ENCODE data around the gene OR51V1. TPM values are rescaled to one million over a fixed set of nuclear protein-coding genes. Genes with fewer than 3 reads are reported as not detected.

Gene OR51V1
- total RNA-seq, 1 experiment from 2014 or later, result not detected

GRCh38 chr11:5203366-5203765, 2.9 kb upstream of the OR51V1 start:
- ATAC-seq (no peak), DNase-seq (no peak)
- H3K9me2 ChIP-seq (replicated peaks; ENCODE audit: low read length), result no peaks in the 10 kb centered on the region
- no peaks in the 10 kb centered on the region for H3K79me2 ChIP-seq (ENCODE audit: low read length)
- no peak overlapping the region for H2AFZ ChIP-seq (ENCODE audit: low read length)
- H3K4me2 ChIP-seq (ENCODE audit: low read length), result no peak overlapping the region
- no peaks in the 10 kb centered on the region for H3K27me3 ChIP-seq (ENCODE audit: low read length)
- no peak overlapping the region for H3K4me3 ChIP-seq (ENCODE audit: low read length)
- TF ChIP-seq EZH2phosphoT487 (IDR thresholded peaks at IDR 0.05; ENCODE audit: borderline replicate concordance, low read length) (no peak), EZH2 (IDR thresholded peaks at IDR 0.05; ENCODE audit: low read length, unreplicated experiment) (no peak), CTCF (conservative IDR thresholded peaks at IDR 0.05; ENCODE audit: low read depth, low read length) (no peak)
- POLR2A ChIA-PET (ENCODE audit: unreplicated experiment), result no interaction called here
- no peaks in the 10 kb centered on the region for H3K9me3 ChIP-seq (ENCODE audit: low read length)
- no peaks in the 10 kb centered on the region for H3K36me3 ChIP-seq (ENCODE audit: low read depth, low read length)
- no peaks in the 10 kb centered on the region for H3K4me1 ChIP-seq (ENCODE audit: insufficient read depth, low read length)
- H3K9ac ChIP-seq (ENCODE audit: low read length), result no peak overlapping the region
- H3K27ac ChIP-seq (ENCODE audit: low read length), result no peak overlapping the region
- H3F3A ChIP-seq (ENCODE audit: low read length, unreplicated experiment), result no peaks in the 10 kb centered on the region
- intact Hi-C loops (cut with micrococcal nuclease), result loop anchor here (10.0 kb wide), 1 partner anchor 601 kb away; the partner anchor contains the start of gene OR52N2
- H4K20me1 ChIP-seq (ENCODE audit: low read length), result no peaks in the 10 kb centered on the region
- BruUV-seq (replicated peaks), result no TSS peak
- CTCF ChIA-PET, result no interaction called here

- H3K4me2 ChIP-seq (ENCODE audit: low read length), result no peak overlapping the region
- no peaks in the 10 kb centered on the region for H4K20me1 ChIP-seq (ENCODE audit: low read length)
- intact Hi-C loops (cut with micrococcal nuclease), result no loop called here
- no peak overlapping the region for H3K4me3 ChIP-seq (ENCODE audit: low read length)
- CTCF ChIA-PET, result no interaction called here
- no peaks in the 10 kb centered on the region for H3K27me3 ChIP-seq (ENCODE audit: low read length)
- H3K9me2 ChIP-seq (replicated peaks; ENCODE audit: low read length), result no peaks in the 10 kb centered on the region
- H3F3A ChIP-seq (ENCODE audit: low read length, unreplicated experiment), result no peaks in the 10 kb centered on the region
- no peak overlapping the region for H2AFZ ChIP-seq (ENCODE audit: low read length)
- ATAC-seq (no peak), DNase-seq (no peak)
- H3K9ac ChIP-seq (ENCODE audit: low read length), result no peak overlapping the region
- H3K9me3 ChIP-seq (ENCODE audit: low read length), result no peaks in the 10 kb centered on the region
- no peaks in the 10 kb centered on the region for H3K36me3 ChIP-seq (ENCODE audit: low read depth, low read length)
- no TSS peak for BruUV-seq (replicated peaks)
- no peak for TF ChIP-seq EZH2 (IDR thresholded peaks at IDR 0.05; ENCODE audit: low read length, unreplicated experiment)
- TF ChIP-seq CTCF (conservative IDR thresholded peaks at IDR 0.05; ENCODE audit: low read depth, low read length), result no peak
- no peak for TF ChIP-seq EZH2phosphoT487 (IDR thresholded peaks at IDR 0.05; ENCODE audit: borderline replicate concordance, low read length)
- H3K4me1 ChIP-seq (ENCODE audit: insufficient read depth, low read length), result no peaks in the 10 kb centered on the region
- POLR2A ChIA-PET (ENCODE audit: unreplicated experiment), result no interaction called here
- no peak overlapping the region for H3K27ac ChIP-seq (ENCODE audit: low read length)
- H3K79me2 ChIP-seq (ENCODE audit: low read length), result no peaks in the 10 kb centered on the region
Measured at GRCh38 chr11:5198285-5198684, 2.2 kb downstream of the OR51V1 start.

- POLR2A ChIA-PET (ENCODE audit: unreplicated experiment), result no interaction called here
- H3K4me1 ChIP-seq (ENCODE audit: insufficient read depth, low read length), result no peaks in the 10 kb centered on the region
- H3K27me3 ChIP-seq (ENCODE audit: low read length), result no peaks in the 10 kb centered on the region
- H3K4me2 ChIP-seq (ENCODE audit: low read length), result no peak overlapping the region
- H3K36me3 ChIP-seq (ENCODE audit: low read depth, low read length), result no peaks in the 10 kb centered on the region
- H4K20me1 ChIP-seq (ENCODE audit: low read length), result no peaks in the 10 kb centered on the region
- no peaks in the 10 kb centered on the region for H3K9me3 ChIP-seq (ENCODE audit: low read length)
- H3K9ac ChIP-seq (ENCODE audit: low read length), result no peak overlapping the region
- no TSS peak for BruUV-seq (replicated peaks)
- no peak overlapping the region for H2AFZ ChIP-seq (ENCODE audit: low read length)
- H3K4me3 ChIP-seq (ENCODE audit: low read length), result no peak overlapping the region
- intact Hi-C loops (cut with micrococcal nuclease), result no loop called here
- no peaks in the 10 kb centered on the region for H3K9me2 ChIP-seq (replicated peaks; ENCODE audit: low read length)
- no peaks in the 10 kb centered on the region for H3K79me2 ChIP-seq (ENCODE audit: low read length)
- ATAC-seq (no peak), DNase-seq (no peak)
- CTCF ChIA-PET, result no interaction called here
- TF ChIP-seq CTCF (conservative IDR thresholded peaks at IDR 0.05; ENCODE audit: low read depth, low read length) (no peak), EZH2 (IDR thresholded peaks at IDR 0.05; ENCODE audit: low read length, unreplicated experiment) (no peak), EZH2phosphoT487 (IDR thresholded peaks at IDR 0.05; ENCODE audit: borderline replicate concordance, low read length) (no peak)
- no peak overlapping the region for H3K27ac ChIP-seq (ENCODE audit: low read length)
- no peaks in the 10 kb centered on the region for H3F3A ChIP-seq (ENCODE audit: low read length, unreplicated experiment)
Measured at GRCh38 chr11:5197536-5197935, 2.9 kb downstream of the OR51V1 start.

All from PC-3 (cell line).